NCI-H2227 treated with DMSO at 0.1 percent for 48 hours (cell line): Measurements from ENCODE around the gene CACNG3.
"Not testable (repeated sequence)": the region's sequence is repeated elsewhere in the genome, so short reads cannot be mapped to it uniquely, and the experiment has no call there.

Experiments
- DNase-seq: peaks from one replicate; lab custom pipeline; 2025; lab: John Stamatoyannopoulos, UW

Gene CACNG3

GRCh38 chr16:24279982-24280515 lies 23.9 kb downstream of the CACNG3 start:
- no peak for DNase-seq

- no peak for DNase-seq
Measured at GRCh38 chr16:24281466-24281865, 25.3 kb downstream of the CACNG3 start.

DNA sequence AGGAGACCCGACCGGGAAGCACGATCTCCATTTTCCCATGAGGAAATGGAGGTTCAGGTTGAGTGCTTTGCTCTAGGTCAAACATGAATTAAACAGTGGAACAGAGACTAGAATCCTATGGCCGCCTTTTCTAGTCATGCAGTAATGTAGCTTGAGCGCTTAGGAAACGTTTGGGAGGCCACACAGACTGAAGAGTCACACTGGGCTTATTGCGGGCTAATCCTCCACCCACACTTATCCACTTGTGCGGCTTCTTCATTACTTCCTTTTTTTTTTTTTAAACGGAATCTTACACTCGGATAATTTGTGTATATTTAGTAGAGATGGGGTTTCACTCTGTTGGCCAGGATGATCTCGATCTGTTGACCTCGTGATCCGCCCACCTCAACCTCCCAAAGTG lies 26.0 kb downstream of the CACNG3 start:
- DNase-seq: no peak

DNA sequence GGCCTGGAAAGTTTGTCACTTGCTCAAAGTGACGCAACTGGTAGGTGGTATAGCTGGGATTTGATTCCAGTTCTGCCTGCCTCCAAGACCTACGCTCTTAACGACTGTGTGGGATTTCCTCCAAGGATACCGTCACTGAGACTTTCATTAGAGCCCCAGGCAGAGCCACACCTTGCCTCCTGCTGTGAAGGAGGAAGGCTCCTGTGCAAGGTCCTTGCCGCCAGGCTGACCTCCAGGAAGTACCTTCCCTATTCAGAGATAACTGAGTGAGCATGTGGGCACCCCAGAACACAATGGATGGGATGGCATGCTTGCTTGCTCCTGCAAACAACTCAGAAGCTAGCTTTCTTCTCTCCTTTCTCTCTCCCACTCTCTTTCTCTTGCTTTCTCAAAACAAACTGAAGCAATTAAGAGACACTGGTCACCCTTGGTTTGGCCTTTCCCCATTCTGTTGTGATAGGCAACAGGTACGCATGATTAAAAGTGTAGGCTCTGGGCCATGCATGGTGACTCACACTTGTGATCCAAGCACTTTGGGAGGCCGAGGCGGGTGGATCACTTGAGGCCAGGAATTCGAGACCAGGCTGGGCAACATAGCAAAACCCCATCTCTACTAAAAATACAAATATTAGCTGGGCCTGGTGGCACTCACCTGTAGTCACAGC lies 30.7 kb downstream of the CACNG3 start:
- no peak for DNase-seq

DNA sequence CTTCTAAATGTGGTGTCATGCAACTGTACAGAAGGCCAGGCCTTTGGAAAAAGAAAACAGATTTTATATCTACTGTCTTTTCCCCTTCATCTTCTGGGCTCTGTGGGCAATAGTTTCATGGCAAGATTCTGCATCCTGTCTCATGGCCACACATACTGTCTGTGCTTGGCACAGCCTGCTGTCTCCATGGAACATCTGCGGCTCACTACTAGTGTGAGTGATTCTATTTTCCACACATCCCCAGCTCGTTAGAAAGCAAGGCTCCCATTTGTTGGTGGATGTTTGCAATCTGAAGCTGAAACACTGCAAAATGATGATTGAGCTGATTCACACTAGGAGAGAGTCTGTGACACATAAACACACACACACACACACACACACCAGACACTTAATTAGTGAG lies 32.4 kb downstream of the CACNG3 start:
- no peak for DNase-seq

DNA sequence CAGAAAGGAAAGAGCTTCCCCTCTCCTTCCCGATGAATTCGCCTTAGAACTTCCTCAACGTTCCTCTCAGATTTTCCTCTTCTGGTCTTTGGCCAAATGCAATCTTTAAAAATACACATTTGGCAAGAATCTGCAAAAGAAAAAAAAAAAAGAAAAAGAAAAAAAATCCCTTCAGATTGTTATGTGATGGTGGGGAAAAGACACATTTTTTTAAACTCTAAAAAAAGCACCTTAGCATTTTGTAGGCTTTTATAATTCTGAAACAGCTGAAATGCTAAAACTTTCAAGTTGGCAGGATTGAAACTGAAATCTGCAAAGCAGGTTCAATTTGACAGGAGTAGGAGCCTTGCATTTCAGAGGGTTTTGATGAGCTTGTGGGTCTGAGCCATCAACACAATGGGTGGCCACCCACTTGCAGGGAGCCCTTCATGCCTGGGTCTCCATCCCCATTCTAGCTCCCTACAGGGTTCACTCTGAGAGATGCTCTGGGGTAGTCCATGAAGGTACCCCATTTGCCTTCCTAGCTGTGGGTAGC lies 33.1 kb downstream of the CACNG3 start:
- no peak for DNase-seq

DNA sequence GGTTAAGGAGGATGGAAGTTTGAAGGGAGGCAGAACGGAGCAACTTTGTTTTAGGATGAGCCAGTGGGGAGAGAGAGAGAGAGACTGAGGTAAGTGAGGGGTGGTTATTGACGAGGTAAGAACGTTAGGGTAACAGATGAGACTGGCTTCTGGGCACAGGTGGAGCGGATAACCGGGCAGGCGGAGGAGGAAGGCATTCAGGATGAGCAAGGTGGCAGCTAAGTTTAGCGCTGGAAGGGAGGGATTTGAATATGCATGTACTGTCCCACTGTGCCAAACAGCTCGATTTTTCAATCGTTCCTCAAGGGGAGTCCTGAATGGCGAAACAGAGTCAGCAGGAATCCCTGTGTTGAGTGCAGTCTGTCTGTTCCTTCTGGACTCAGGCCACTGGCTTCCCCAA lies 35.8 kb downstream of the CACNG3 start:
- DNase-seq: no peak

- DNase-seq: no peak
Measured at GRCh38 chr16:24294131-24294530, 38.0 kb downstream of the CACNG3 start.

- no peak for DNase-seq
Measured at GRCh38 chr16:24297375-24297774, 41.2 kb downstream of the CACNG3 start.

GRCh38 chr16:24298548-24299167 lies 42.5 kb downstream of the CACNG3 start:
- no peak for DNase-seq

DNA sequence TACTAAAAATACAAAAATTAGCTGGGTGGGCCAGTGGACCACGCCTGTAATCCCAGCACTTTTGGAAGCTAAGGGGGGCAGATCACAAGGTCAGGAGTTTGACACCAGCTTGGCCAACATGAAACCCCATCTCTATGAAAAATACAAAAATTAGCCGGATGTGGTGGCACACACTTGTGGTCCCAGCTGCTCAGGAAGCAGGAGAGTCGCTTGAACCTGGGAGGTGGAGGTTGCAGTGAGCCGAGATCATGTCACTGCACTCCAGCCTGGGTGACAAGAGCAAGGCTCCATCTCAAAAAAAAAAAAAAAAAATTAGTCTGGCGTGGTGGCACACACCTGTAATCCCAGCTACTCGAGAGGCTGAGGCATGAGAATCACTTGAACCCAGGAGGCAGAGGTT lies 44.6 kb downstream of the CACNG3 start:
- DNase-seq: not testable (repeated sequence)

DNA sequence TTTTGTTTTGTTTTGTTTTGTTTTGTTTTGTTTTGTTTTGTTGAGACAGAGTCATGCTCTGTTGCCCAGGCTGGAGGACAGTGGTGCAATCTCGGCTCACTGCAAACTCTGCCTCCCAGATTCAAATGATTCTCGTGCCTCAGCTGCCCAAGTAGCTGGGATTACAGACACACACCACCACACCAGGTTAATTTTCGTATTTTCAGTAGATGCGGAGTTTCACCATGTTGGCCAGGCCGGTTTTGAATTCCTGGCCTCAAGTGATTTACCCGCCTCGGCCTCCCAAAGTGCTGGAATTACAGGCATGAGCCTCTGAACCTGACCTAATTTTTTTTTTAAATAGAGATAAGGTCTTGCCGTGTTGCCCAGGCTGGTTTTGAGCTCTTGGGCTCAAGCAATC lies 46.5 kb downstream of the CACNG3 start:
- no peak for DNase-seq

- no peak for DNase-seq
Measured at GRCh38 chr16:24308200-24308599, 52.1 kb downstream of the CACNG3 start.

DNA sequence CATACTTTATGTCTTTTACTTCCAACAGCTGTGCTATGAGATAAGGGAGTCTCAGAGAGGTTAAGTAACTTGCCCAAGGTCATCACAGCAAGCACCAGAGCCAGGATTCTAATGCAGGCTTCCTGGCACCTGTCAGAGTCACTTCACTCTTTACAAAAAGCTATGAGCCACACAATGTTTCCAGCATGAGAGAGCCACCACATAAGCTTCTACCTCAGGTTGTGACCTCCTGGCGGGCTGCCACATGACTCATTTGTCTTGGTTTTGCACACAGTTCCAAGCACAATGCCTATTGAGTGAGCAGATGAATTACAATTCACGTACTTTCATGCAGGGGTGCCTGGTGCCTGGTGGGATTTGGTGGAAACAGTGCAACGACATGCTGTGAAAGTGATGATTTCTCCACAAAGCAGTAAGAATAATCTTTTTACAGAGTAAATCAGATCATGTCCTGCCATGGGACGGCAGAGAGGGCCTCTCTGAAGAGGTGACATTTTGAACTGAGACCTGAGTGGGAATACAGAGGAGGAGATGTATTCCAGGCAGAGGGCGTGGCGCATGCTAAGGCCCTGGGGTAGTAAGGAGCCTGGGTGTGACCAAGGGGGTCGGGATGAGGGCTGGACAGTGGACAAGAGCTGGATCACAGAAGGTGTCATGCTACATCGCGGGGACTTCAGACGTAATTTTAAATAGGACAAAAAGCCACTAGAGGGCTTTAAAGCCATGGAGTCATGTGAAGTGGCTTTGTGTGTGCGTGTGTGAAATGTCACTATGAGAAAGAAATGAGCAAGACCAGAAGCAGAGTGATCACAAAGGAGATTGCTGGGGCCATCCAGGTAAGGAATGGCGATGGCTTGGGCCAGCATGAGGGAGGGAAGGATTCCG lies 53.4 kb downstream of the CACNG3 start:
- no peak for DNase-seq

DNA sequence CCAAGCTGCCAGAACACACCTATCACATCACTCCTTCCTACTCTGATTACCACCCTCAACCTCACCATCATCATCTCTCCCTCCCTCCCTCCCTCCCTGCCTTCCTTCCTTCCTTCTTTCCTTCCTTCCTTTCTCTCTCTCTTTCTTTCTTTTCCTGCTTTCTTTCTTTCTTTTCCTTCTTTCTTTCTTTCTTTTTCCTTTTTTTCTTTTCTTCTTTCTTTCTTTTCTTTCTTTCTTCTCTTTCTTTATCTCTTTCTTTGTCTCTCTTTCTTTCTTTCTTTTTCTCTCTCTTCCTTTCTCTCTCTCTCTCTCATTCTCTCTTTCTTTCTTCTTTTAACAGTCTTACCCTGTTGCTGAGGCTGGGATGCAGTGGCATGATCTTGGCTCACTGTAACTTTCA lies 59.2 kb downstream of the CACNG3 start:
- no peak for DNase-seq

DNA sequence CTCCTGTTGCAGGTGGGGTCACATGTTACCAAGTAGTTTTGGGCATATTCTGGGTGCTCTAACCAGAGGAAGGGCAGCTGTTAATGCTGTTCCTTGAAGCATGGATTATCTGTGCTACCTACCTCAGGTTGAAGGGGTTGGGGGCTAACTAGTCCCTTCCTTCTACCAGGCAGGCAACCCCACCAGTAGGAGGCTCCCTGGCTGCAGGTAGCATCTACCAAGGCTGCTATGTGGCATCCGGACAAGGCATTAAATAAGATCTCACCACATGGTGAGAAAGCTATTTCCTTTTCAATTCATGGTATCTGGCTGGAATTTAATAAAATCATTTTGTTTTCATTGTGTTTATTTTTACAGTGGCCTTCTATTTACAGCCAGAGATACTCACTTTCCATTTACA lies 62.5 kb downstream of the CACNG3 start:
- no peak for DNase-seq

DNA sequence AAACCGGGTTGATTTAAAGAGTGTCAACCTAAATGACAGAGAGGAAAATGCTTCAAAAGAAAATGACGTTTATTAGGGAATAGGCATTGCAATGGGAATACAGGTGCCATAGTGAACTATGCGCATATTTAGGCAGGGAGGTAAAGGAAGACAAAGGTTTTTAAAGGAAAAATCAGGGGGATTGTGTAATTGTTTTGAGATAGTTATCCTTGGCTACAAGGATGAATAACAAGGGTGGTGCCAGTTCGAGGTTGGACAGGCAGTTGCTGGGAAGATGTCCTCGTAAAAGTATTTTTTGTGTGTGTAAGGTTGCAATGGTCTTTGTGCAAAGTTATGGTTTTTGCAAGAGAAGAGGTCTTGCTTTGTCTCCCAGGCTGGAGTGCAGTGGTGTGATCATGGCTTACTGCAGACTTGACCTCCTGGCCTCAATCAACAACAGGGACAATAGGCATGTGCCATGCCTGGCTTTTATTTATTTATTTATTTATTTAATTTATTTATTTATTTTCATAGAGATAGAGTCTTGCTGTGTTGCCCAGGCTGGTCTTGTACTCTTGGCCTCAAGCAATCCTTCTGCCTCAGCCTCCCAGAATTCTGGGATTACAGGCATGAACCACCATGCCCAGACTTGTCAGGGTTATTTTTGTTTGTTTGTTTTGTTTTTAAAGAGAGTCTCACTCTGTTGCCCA lies 63.1 kb downstream of the CACNG3 start:
- no peak for DNase-seq

DNA sequence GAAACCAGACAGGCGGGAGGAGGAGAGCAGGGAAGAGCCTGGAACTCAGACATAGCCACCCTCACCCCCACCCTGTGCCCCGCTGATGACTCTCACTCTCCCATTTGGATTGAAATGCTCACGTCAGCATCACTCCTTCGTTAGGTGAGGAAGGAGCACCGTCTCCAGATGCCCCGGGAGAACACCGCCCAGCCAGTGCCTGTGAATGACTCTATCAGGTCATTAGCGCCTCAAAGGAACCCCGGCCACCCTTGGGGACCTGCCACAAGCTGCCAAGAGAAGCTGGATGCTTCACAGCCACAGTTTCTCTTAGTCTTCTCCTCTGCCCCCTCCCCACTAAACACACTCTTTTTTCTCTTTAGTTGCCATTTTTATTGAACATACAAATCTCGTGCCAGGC lies 66.0 kb downstream of the CACNG3 start:
- no peak for DNase-seq

DNA sequence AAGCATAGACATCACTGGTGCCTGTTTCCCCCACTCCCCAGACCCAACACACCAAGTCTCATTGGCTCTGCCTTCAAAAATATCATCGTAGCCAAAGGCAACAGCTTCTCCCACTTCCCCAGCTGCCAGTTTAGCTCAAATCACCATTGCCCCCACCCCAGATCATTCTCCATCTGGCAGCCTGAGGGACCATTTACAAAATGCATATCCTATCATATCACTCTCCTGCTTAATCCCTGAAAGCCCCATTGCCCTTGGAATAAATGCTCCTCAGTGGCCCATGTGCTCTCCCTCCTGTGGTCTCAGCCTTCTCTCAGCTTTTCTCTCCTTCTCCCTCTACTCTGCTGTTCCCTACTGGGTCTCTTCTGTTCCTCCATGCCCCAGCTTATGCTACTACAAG lies 68.3 kb downstream of the CACNG3 start:
- DNase-seq: no peak

- no peak for DNase-seq
Measured at GRCh38 chr16:24328835-24329452, 72.8 kb downstream of the CACNG3 start.

DNA sequence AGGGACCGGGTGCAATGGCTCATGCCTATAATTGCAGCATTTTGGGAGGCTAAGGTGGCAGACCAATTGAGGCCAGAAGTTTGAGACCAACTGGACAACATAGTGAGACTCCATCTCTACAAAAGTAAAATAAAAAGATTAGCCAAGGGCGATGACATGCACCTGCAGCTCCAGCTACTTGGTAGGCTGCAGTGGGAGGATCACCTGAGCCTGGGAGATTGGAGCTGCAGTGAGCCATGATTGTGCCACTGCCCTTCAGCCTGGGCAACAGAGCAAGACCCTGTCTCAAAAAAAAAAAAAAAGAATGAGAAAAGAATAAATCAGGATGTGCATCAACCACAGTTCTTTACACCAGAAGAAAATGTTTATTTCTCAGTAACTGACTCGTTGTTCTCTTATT lies 76.0 kb downstream of the CACNG3 start:
- DNase-seq: no peak
